Measurements from ENCODE around the gene METTL26. TPM values are rescaled to one million over a fixed set of nuclear protein-coding genes. Genes with fewer than 3 reads are reported as not detected.

The METTL26 gene
- total RNA-seq, 1 donor from 2014 or later, result 68.1 TPM

DNA sequence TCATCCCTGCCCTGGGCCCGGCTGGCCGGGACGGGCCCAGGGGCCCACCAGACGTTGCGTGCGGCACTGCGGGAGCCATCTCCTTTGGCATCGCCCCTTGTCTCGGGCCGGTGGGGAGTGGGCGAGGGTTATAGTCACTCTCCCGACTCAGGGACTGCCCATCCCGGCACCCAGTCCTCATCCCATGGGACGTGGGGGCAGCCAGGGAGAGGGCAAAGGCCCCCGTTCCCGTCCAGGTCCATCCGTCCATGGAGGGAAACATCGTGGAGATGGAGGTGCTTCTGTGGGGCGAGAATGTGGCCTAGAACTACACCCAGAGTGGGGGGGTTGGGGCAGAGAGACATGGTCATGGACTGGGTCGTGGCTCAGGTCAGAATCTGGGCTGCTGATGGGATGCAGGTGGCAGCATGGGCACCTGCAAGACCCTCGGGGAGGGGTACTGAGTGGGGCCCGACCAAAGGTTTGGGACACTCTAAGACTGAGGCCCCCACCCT is 10.6 kb upstream of the METTL26 start:
- Mint-ChIP-seq H3K9me3 (ENCODE audit: low read depth) (no peaks in the 10 kb centered on the region), H3K27me3 (ENCODE audit: low read depth) (no peaks in the 10 kb centered on the region), H3K36me3 (ENCODE audit: low read depth) (no peaks in the 10 kb centered on the region), H3K27ac (ENCODE audit: unreplicated experiment) (no peak overlapping the region), H3K4me3 (ENCODE audit: unreplicated experiment) (no peak overlapping the region), H3K4me1 (ENCODE audit: low read depth) (peaks cover 18% of the 10 kb centered on the region)
- TF ChIP-seq, protein P1, sequence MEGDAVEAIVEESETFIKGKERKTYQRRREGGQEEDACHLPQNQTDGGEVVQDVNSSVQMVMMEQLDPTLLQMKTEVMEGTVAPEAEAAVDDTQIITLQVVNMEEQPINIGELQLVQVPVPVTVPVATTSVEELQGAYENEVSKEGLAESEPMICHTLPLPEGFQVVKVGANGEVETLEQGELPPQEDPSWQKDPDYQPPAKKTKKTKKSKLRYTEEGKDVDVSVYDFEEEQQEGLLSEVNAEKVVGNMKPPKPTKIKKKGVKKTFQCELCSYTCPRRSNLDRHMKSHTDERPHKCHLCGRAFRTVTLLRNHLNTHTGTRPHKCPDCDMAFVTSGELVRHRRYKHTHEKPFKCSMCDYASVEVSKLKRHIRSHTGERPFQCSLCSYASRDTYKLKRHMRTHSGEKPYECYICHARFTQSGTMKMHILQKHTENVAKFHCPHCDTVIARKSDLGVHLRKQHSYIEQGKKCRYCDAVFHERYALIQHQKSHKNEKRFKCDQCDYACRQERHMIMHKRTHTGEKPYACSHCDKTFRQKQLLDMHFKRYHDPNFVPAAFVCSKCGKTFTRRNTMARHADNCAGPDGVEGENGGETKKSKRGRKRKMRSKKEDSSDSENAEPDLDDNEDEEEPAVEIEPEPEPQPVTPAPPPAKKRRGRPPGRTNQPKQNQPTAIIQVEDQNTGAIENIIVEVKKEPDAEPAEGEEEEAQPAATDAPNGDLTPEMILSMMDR (IDR thresholded peaks at IDR 0.05), result no peak
- no peak for DNase-seq (ENCODE audit: low spot score)

DNA sequence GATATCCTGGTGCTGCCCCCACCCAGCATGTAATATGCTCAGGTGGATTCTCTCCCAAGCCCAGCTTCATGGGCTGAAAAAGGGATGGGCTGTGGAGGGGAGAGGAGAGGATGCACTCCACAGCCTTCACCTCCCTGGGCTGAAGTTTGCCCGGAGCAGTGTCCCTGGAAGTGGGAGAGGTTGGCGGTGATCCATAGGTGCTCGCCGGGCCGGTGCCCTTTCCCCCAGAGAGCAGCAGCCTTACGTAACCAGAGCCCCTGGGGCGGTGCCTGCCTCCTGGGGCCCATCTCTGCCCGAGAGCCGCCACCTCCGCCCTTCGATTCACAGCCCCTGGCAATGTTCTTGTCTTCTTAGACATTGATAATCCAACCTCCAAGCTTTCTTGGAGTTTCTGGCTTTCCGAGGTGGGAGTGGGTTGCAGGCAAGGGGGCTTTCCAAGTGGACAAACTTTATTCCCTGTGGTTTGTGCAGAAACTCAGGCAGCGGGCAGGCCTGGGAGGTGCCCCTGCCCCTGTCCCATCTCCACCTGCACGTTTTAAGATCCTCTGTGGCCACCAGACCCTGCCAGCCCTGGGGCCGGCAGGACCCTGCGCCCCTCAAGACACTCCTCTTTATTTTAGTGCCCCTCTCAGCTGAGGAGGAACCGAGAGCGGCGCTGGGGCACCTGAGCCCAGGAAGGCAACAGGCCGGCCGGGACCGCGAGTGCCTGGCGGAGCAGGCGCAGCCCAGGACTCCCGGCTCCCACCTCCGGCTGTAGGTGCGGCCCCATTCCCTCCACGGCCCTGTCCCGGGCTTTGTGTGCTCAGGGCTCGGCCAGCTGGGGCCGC is 10.0 kb upstream of the METTL26 start:
- H3K27me3 Mint-ChIP-seq (ENCODE audit: low read depth), result no peaks in the 10 kb centered on the region
- H3K9me3 Mint-ChIP-seq (ENCODE audit: low read depth), result no peaks in the 10 kb centered on the region
- no peak overlapping the region for H3K27ac Mint-ChIP-seq (ENCODE audit: unreplicated experiment)

DNA sequence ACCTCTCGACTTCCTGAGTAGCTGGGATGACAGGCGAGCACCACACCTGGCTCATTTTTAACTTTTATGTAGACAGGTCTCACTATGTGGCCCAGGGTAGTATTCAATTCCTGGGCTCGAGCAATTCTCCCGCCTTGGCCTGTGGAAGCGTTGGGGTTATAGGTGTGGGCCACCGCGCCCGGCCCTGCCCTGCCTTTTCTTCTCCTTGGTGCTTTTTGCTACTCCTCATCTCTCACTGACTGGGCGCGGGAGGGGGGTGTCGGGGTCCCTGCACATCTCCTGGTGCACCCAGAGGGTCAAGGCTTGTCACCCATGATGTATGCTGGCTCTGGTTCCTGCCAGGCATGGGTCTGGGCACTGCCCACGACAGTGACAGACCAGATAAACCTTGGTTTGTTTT is 8.5 kb upstream of the METTL26 start:
- Mint-ChIP-seq H3K4me3 (ENCODE audit: unreplicated experiment) (peak overlapping the region; percentile 35), H3K4me1 (ENCODE audit: low read depth) (peaks cover 14% of the 10 kb centered on the region), H3K36me3 (ENCODE audit: low read depth) (no peaks in the 10 kb centered on the region), H3K27ac (ENCODE audit: unreplicated experiment) (peak overlapping the region; percentile 27), H3K9me3 (ENCODE audit: low read depth) (no peaks in the 10 kb centered on the region), H3K27me3 (ENCODE audit: low read depth) (no peaks in the 10 kb centered on the region)
- TF ChIP-seq, protein P1 (IDR thresholded peaks at IDR 0.05), result no peak
- no peak for DNase-seq (ENCODE audit: low spot score)

More for the DNA sequence above, 10.0 kb upstream of the METTL26 start:
- TF ChIP-seq, protein P1 (IDR thresholded peaks at IDR 0.05), result no peak
- DNase-seq (ENCODE audit: low spot score), result no peak
- no peaks in the 10 kb centered on the region for H3K36me3 Mint-ChIP-seq (ENCODE audit: low read depth)
- peaks cover 18% of the 10 kb centered on the region for H3K4me1 Mint-ChIP-seq (ENCODE audit: low read depth)
- no peak overlapping the region for H3K4me3 Mint-ChIP-seq (ENCODE audit: unreplicated experiment)

DNA sequence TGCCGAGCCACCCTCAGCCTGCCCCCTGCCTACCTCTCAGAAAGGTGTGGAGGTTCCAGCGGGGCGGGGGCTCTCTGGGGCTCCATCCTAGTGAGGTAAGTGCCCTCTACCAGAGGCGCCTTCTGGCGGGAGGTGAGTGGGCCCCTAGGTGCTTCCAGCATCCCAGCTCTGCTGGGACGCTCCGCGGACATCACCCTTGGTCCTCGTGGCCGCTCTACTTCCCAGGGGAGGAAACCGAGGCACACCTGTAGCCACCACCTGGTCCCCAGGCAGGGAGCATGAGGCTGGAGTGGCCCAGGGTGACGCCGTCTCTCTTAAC is 6.9 kb upstream of the METTL26 start:
- Mint-ChIP-seq H3K27me3 (ENCODE audit: low read depth) (no peaks in the 10 kb centered on the region), H3K9me3 (ENCODE audit: low read depth) (no peaks in the 10 kb centered on the region), H3K36me3 (ENCODE audit: low read depth) (no peaks in the 10 kb centered on the region), H3K4me3 (ENCODE audit: unreplicated experiment) (peak overlapping the region; percentile 66), H3K4me1 (ENCODE audit: low read depth) (peaks cover 8% of the 10 kb centered on the region), H3K27ac (ENCODE audit: unreplicated experiment) (no peak overlapping the region)
- DNase-seq (ENCODE audit: low spot score), result no peak
- TF ChIP-seq, protein P1 (IDR thresholded peaks at IDR 0.05), result no peak

DNA sequence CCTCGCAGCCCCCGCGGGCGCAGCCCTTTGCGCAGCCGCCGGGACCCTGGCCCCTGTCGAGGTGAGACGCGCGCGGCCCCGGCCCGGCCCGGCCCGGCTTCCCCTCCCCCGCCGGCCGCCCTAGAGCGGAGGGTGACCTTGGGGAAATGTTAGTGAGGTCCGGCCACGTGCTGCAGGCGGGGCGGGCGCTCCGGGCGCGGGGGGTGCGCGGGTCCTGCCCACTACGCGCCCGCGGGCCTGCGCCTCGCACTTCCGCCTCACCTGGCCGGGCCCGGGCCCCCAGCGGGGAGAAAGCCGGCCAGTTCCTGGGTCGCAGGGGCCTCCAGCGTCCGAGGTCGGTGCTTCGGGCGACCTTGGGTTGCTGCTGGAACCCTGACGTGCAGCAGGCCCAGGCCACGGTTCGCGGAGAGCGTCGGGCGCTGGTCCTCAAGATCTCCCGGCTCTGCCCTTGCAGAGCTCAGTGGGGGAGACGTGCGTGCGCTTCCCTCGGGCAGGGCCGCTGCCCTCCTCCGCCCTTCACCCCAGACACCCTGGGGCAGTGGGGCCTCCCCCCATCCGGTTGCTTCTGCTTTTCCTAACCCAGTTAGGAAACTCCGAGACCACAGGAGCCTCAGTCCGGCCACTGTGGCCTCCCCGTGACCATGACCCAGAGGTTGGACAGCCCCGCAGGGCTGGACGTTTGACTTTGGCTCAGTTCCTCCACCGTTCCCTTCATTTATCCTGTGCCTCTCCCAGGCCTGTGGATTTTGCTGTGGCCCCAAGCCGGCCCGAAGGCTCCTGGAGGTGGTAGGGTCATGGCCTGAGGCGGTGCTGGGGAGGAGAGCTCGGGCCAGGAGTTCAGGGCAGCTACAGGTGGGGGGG is 6.3 kb upstream of the METTL26 start:
- DNase-seq (ENCODE audit: low spot score), result no peak
- Mint-ChIP-seq H3K27ac (ENCODE audit: unreplicated experiment) (no peak overlapping the region), H3K4me3 (ENCODE audit: unreplicated experiment) (peak overlapping the region; percentile 66), H3K9me3 (ENCODE audit: low read depth) (no peaks in the 10 kb centered on the region), H3K27me3 (ENCODE audit: low read depth) (no peaks in the 10 kb centered on the region), H3K4me1 (ENCODE audit: low read depth) (peaks cover 5% of the 10 kb centered on the region), H3K36me3 (ENCODE audit: low read depth) (no peaks in the 10 kb centered on the region)
- TF ChIP-seq, protein P1 (IDR thresholded peaks at IDR 0.05), result no peak

All from chondrocyte (in vitro differentiated cells).